Neural crest cell (in vitro differentiated cells): ENCODE measurements around the gene UBE3C. TPM values are rescaled to one million over a fixed set of nuclear protein-coding genes. Genes with fewer than 3 reads are reported as not detected.

Source experiments
- DNase-seq: peaks from one replicate; pipeline ENCODE4 v3.0.0; 2021; ENCODE audit warnings: low read depth, mixed read lengths, low spot score
- H3K27ac Mint-ChIP-seq: one replicate; pipeline ENCODE4 v1.8.0; 2021; ENCODE audit warnings: mild to moderate bottlenecking, mixed read lengths; ENCODE audit not compliant: unreplicated experiment
- H3K27me3 Mint-ChIP-seq: 2 replicates; pipeline ENCODE4 v1.8.0; 2021; ENCODE audit warnings: low read depth, mild to moderate bottlenecking, mixed read lengths
- H3K36me3 Mint-ChIP-seq: 2 replicates; pipeline ENCODE4 v1.8.0; 2021; ENCODE audit warnings: low read depth, mild to moderate bottlenecking, mixed read lengths
- H3K4me1 Mint-ChIP-seq: 2 replicates; pipeline ENCODE4 v1.8.0; 2021; ENCODE audit warnings: mixed read lengths
- H3K4me3 Mint-ChIP-seq: one replicate; pipeline ENCODE4 v1.8.0; 2021; ENCODE audit warnings: mild to moderate bottlenecking, mixed read lengths
- H3K9me3 Mint-ChIP-seq: 2 replicates; pipeline ENCODE4 v1.8.0; 2021; ENCODE audit warnings: mixed read lengths
- CTCF ChIP-seq: fragments of 200-600 bp; sonication (generic); conservative IDR thresholded peaks from 2 replicates; pipeline ENCODE4 v1.5.0; 2021; ENCODE audit warnings: antibody characterized with exemption, mild to moderate bottlenecking
- total RNA-seq: library from RNA; stranded (reverse); gene quantifications from 2 replicates; pipeline ENCODE4 v1.2.1, GENCODE V29; 2021

The UBE3C gene
- total RNA-seq, 1 donor from 2014 or later, result 46.8 TPM

GRCh38 chr7:157117796-157118195 is 20.9 kb upstream of the UBE3C start:
- H3K27ac Mint-ChIP-seq, result no peak overlapping the region
- no peaks in the 10 kb centered on the region for H3K36me3 Mint-ChIP-seq
- peaks cover 14% of the 10 kb centered on the region for H3K27me3 Mint-ChIP-seq
- H3K4me3 Mint-ChIP-seq, result no peak overlapping the region
- no peak for DNase-seq
- H3K9me3 Mint-ChIP-seq, result peaks cover 2% of the 10 kb centered on the region
- TF ChIP-seq CTCF, result no peak
- peaks cover 3% of the 10 kb centered on the region for H3K4me1 Mint-ChIP-seq

GRCh38 chr7:157120181-157120580 is 18.5 kb upstream of the UBE3C start:
- H3K4me1 Mint-ChIP-seq, result peaks cover 11% of the 10 kb centered on the region
- DNase-seq, result no peak
- peaks cover 4% of the 10 kb centered on the region for H3K27me3 Mint-ChIP-seq
- H3K27ac Mint-ChIP-seq, result no peak overlapping the region
- H3K36me3 Mint-ChIP-seq, result no peaks in the 10 kb centered on the region
- no peak overlapping the region for H3K4me3 Mint-ChIP-seq
- TF ChIP-seq CTCF, result no peak
- H3K9me3 Mint-ChIP-seq, result no peaks in the 10 kb centered on the region

DNA sequence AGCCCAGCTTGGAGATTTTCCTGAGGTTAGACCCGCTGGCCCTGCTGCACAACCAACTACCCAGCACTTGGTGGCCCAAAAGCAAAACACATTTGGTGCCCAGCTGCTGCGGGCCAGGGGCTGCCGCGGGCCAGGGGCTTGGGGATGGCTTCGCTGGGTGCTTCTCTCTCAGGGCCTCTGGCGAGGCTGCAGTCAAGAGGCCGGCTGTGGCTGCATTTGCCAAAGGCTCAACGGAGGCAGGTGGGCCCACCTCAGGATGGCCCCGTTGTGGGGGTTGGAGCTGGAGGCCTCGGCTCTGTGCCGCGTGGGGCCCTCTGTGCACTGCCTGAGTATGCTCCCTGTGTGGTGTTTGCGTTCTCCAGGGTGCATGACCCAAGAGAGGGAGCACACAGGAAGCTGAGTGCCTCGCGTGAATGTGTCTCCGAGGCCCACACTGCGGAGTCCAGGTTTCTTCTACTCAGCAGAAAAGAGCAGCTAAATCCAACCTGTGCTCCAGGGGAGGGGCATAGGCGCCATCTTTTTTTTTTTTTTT is 17.5 kb upstream of the UBE3C start:
- Mint-ChIP-seq H3K9me3 (no peaks in the 10 kb centered on the region), H3K4me3 (no peak overlapping the region), H3K36me3 (no peaks in the 10 kb centered on the region), H3K4me1 (peaks cover 11% of the 10 kb centered on the region), H3K27ac (no peak overlapping the region), H3K27me3 (peaks cover 2% of the 10 kb centered on the region)
- no peak for TF ChIP-seq CTCF
- DNase-seq, result no peak

DNA sequence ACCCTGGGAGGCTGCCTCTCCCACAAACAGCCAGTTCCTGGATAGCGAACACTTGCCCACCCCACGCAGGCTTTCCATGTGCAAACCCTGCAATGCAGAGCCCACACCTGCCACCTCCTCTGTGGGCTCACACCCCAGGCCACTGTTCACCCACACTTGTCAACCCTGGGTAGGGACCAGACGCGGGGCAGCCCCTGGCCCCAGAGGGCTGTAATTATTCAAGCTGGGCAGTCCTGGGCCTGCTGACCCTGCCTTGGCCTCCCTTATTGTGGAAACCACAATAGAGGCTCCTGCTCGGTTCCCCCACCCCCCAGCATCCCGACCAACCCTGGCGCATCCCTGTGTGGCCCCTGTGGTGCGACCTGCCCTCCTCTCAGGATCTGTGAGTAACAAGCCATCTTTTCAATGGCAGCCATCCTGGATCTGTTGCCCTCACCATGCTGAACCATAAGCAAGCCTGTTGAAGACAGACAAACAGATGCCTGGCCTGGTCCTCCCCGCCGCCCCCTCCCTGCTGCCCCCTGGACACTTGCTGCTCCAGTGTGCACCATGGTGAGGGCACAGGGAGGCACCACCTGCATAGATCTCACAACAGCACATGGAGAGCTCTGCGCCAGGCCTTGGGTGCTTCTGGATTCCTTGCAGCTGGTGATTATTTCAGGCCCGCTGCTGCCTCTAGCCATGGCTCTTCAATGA is 15.8 kb upstream of the UBE3C start:
- no peak for TF ChIP-seq CTCF
- DNase-seq, result no peak
- H3K36me3 Mint-ChIP-seq, result no peaks in the 10 kb centered on the region

GRCh38 chr7:157124690-157125089 is 14.0 kb upstream of the UBE3C start:
- Mint-ChIP-seq H3K4me1 (peaks cover 11% of the 10 kb centered on the region), H3K27me3 (peaks cover 11% of the 10 kb centered on the region), H3K36me3 (no peaks in the 10 kb centered on the region), H3K4me3 (no peak overlapping the region), H3K9me3 (no peaks in the 10 kb centered on the region), H3K27ac (no peak overlapping the region)
- no peak for DNase-seq
- no peak for TF ChIP-seq CTCF

More for the DNA sequence above, 15.8 kb upstream of the UBE3C start:
- Mint-ChIP-seq H3K27me3 (peaks cover 2% of the 10 kb centered on the region), H3K4me3 (no peak overlapping the region), H3K4me1 (peaks cover 11% of the 10 kb centered on the region), H3K27ac (no peak overlapping the region), H3K9me3 (no peaks in the 10 kb centered on the region)
